B cell (primary cell): ENCODE data around the gene ODR4. TPM values are rescaled to one million over a fixed set of nuclear protein-coding genes. Genes with fewer than 3 reads are reported as not detected.

Experiments used
- ATAC-seq: fragments of 200-7000 bp; cut with Tn5 transposase; one replicate; pipeline ENCODE4 v1.10.0; 2021; ENCODE audit warnings: low read depth, mild to moderate bottlenecking, moderate number of reproducible peaks, moderate library complexity
- CTCF ChIA-PET: fragments of 350-600 bp; sonication (Branson Sonifier 250); formaldehyde crosslinking; loops from one replicate; lab custom pipeline; 2021; ENCODE audit warnings: antibody characterized with exemption, inconsistent platforms; lab: Charles Lee
- POLR2A ChIA-PET: fragments of 350-600 bp; sonication (Branson Sonifier 250); formaldehyde crosslinking; loops from one replicate; lab custom pipeline; 2021; ENCODE audit warnings: antibody characterized with exemption; lab: Charles Lee
- DNase-seq: peaks from one replicate; pipeline ENCODE4 v3.0.0; 2013
- H2AFZ ChIP-seq: 2 replicates; pipeline ENCODE4 v1.6.1; 2012; ENCODE audit warnings: mild to moderate bottlenecking, low read depth, low read length; ENCODE audit not compliant: insufficient read depth, poor library complexity, severe bottlenecking
- H3K27ac ChIP-seq, 2 donors: 1 replicate in 1 of 2; 2 replicates in 1 of 2; pipeline ENCODE4 v1.5.1; 2012 to 2013; ENCODE audit warnings: low read length in 2 of 2, mild to moderate bottlenecking in 2 of 2, moderate library complexity in 1 of 2
- H3K27me3 ChIP-seq, 4 experiments: fragments of 200-600 bp in 1 of 4; sonication (generic) in 1 of 4; replicated peaks in 1 of 4; 1 replicate in 2 of 4; 2 replicates in 2 of 4; pipeline versions ENCODE4 v1.6.1 to v1.7.0; 2013 to 2016; ENCODE audit warnings: low read length in 3 of 4, mild to moderate bottlenecking in 2 of 4, mixed read lengths in 1 of 4, moderate library complexity in 1 of 4; ENCODE audit not compliant: insufficient read depth in 4 of 4, control insufficient read depth in 3 of 4; ENCODE audit errors: control extremely low read depth in 1 of 4
- H3K36me3 ChIP-seq, 2 experiments: replicated peaks in 1 of 2; 1 replicate in 1 of 2; 2 replicates in 1 of 2; pipeline versions ENCODE4 v1.6.1 to v1.7.1; 2013; ENCODE audit warnings: low read length in 1 of 2; ENCODE audit not compliant: insufficient read depth in 2 of 2, control insufficient read depth in 1 of 2; ENCODE audit errors: control extremely low read depth in 1 of 2, extremely low read depth in 1 of 2
- H3K4me1 ChIP-seq, 2 donors: fragments of 200-600 bp in 1 of 2; sonication (generic) in 1 of 2; 1 replicate in 1 of 2; 2 replicates in 1 of 2; pipeline versions ENCODE4 v1.5.1 to v1.6.1; 2013 to 2017; ENCODE audit warnings: low read length in 2 of 2; ENCODE audit not compliant: control insufficient read depth in 2 of 2, insufficient read depth in 2 of 2
- H3K4me2 ChIP-seq: replicated peaks from 2 replicates; pipeline ENCODE3; 2012; ENCODE audit warnings: mild to moderate bottlenecking, low read depth, low read length; ENCODE audit not compliant: poor library complexity, severe bottlenecking
- H3K4me3 ChIP-seq, 5 experiments: fragments of 200-600 bp in 1 of 5; sonication (generic) in 1 of 5; 1 replicate in 3 of 5; 2 replicates in 2 of 5; pipeline versions ENCODE4 v1.5.1 to v1.7.0; 2011 to 2016; ENCODE audit warnings: low read length in 4 of 5, mild to moderate bottlenecking in 4 of 5, low read depth in 2 of 5, control low read depth in 1 of 5, moderate library complexity in 1 of 5; ENCODE audit not compliant: insufficient read depth in 1 of 5; ENCODE audit errors: control extremely low read depth in 1 of 5, extremely low read depth in 1 of 5
- H3K79me2 ChIP-seq: fragments of 200-600 bp; sonication (generic); one replicate; pipeline ENCODE4 v1.6.0; 2016; ENCODE audit warnings: low read length; ENCODE audit not compliant: control insufficient read depth, insufficient read depth
- H3K9ac ChIP-seq: fragments of 200-600 bp; sonication (generic); 2 replicates; pipeline ENCODE4 v1.6.1; 2017; ENCODE audit warnings: mild to moderate bottlenecking, low read length, moderate library complexity
- H3K9me3 ChIP-seq, 3 donors: one replicate each; pipeline versions ENCODE4 v1.6.1 to v1.7.1; 2013; ENCODE audit warnings: low read length in 2 of 3; ENCODE audit not compliant: control insufficient read depth in 2 of 3, insufficient read depth in 1 of 3; ENCODE audit errors: control extremely low read depth in 1 of 3
- H4K20me1 ChIP-seq: 2 replicates; pipeline ENCODE4 v1.6.0; 2012; ENCODE audit warnings: mild to moderate bottlenecking, low read length; ENCODE audit not compliant: insufficient read depth, control insufficient read depth, poor library complexity, severe bottlenecking
- H3K27ac Mint-ChIP-seq: one replicate; pipeline ENCODE4 v1.8.0; 2021; ENCODE audit warnings: mixed read lengths
- H3K27me3 Mint-ChIP-seq: one replicate; pipeline ENCODE4 v1.8.0; 2021; ENCODE audit warnings: mixed read lengths
- H3K4me1 Mint-ChIP-seq: one replicate; pipeline ENCODE4 v1.8.0; 2021; ENCODE audit warnings: mixed read lengths
- H3K4me3 Mint-ChIP-seq: one replicate; pipeline ENCODE4 v1.8.0; 2021; ENCODE audit warnings: mixed read lengths
- H3K9me3 Mint-ChIP-seq: one replicate; pipeline ENCODE4 v1.8.0; 2022; ENCODE audit warnings: mixed read lengths; ENCODE audit not compliant: insufficient read depth
- CTCF ChIP-seq: fragments of 200-600 bp; IDR thresholded peaks from one replicate; pipeline ENCODE4 v1.8.0; 2022; ENCODE audit warnings: antibody characterized with exemption, mild to moderate bottlenecking
- EZH2 ChIP-seq: IDR thresholded peaks from 2 replicates; pipeline ENCODE4 v1.6.1; 2012; ENCODE audit warnings: borderline replicate concordance, low read depth, mild to moderate bottlenecking, moderate library complexity, low read length; ENCODE audit not compliant: insufficient read depth, poor library complexity, severe bottlenecking
- WGBS: methylation state at CpG from one replicate; pipeline ENCODE4 v1.1.5; 2013; ENCODE audit warnings: missing lambda C conversion rate; ENCODE audit not compliant: insufficient coverage; 5-methylcytosine and 5-hydroxymethylcytosine counted together
- intact Hi-C: fragments of 100-400 bp; cut with micrococcal nuclease; formaldehyde crosslinking; loops from one replicate; pipeline ENCODE4 v1.10.0; 2022
- polyA plus RNA-seq: library from polyadenylated mRNA; depleted of rRNA; stranded (reverse); fragments of >200 nt; gene quantifications from 2 replicates; pipeline ENCODE4 v1.2.3, GENCODE V29; 2012
- total RNA-seq, 2 donors: library from RNA; stranded (reverse); fragments of 120-200 nt in 1 of 2; gene quantifications; 1 replicate in 1 of 2; 2 replicates in 1 of 2; pipeline versions ENCODE4 v1.2.3 to v1.2.4, GENCODE V29; 2013 to 2022

The ODR4 gene
- total and polyA plus RNA-seq, 2 donors (not counting 1 experiment from before 2014, with no cell fraction given) = 6.6 to 15.0 TPM

- no peak for ATAC-seq
- no peak within 1 kb of the TSS for H3K27ac Mint-ChIP-seq
- H3K9me3 ChIP-seq = no peaks in the 10 kb centered on the region
- POLR2A ChIA-PET = no interaction called here
- peaks cover 6% of the 10 kb centered on the region for H3K4me1 Mint-ChIP-seq
- H3K4me3 Mint-ChIP-seq = no peak within 1 kb of the TSS
- H3K4me2 ChIP-seq = no peak within 1 kb of the TSS
- TF ChIP-seq EZH2 (no peak), CTCF (no peak)
- WGBS = 83% methylated on average over 1 of the region's 2 CpGs
- H3K27ac ChIP-seq = no peak within 1 kb of the TSS
- no peaks in the 10 kb centered on the region for H4K20me1 ChIP-seq
- H3K79me2 ChIP-seq = no peaks in the 10 kb centered on the region
- H3K36me3 ChIP-seq = no peaks in the 10 kb centered on the region
- no peak within 1 kb of the TSS for H2AFZ ChIP-seq
- no peak within 1 kb of the TSS for H3K4me3 ChIP-seq
- intact Hi-C loops = no loop called here
- no peaks in the 10 kb centered on the region for H3K9me3 Mint-ChIP-seq
- DNase-seq = no peak
- no peak within 1 kb of the TSS for H3K9ac ChIP-seq
- no peaks in the 10 kb centered on the region for H3K4me1 ChIP-seq
- no peaks in the 10 kb centered on the region for H3K27me3 Mint-ChIP-seq
- CTCF ChIA-PET = no interaction called here
- no peaks in the 10 kb centered on the region for H3K27me3 ChIP-seq
Measured at GRCh38 chr1:186461014-186461413, 85.4 kb downstream of the ODR4 start, which contains the start of gene PDC. PDC (minus strand) TSS chr1:186461114; CDS start chr1:186449459, 11,655 bp downstream.

- Histone ChIP-seq H3K4me3 (no peak overlapping the region), H3K27ac (no peak overlapping the region), H3K4me1 (no peaks in the 10 kb centered on the region), H3K79me2 (no peaks in the 10 kb centered on the region), H3K9me3 (no peaks in the 10 kb centered on the region), H3K27me3 (no peaks in the 10 kb centered on the region), H2AFZ (no peak overlapping the region), H3K36me3 (no peaks in the 10 kb centered on the region), H4K20me1 (no peaks in the 10 kb centered on the region), H3K4me2 (no peak overlapping the region), H3K9ac (no peak overlapping the region)
- ChIA-PET CTCF (no interaction called here), POLR2A (no interaction called here)
- ATAC-seq (no peak), DNase-seq (no peak)
- no peaks in the 10 kb centered on the region for H3K9me3 Mint-ChIP-seq
- H3K4me3 Mint-ChIP-seq = no peak overlapping the region
- intact Hi-C loops = no loop called here
- 100% methylated on average over 2 of the region's 5 CpGs for WGBS
- H3K4me1 Mint-ChIP-seq = no peaks in the 10 kb centered on the region
- peaks cover 3% of the 10 kb centered on the region for H3K27me3 Mint-ChIP-seq
- H3K27ac Mint-ChIP-seq = no peak overlapping the region
- TF ChIP-seq EZH2 = no peak
- TF ChIP-seq CTCF = no peak
Measured at GRCh38 chr1:186463511-186463910, 87.9 kb downstream of the ODR4 start.
